Neuronal stem cell (in vitro differentiated cells): ENCODE results near the gene CTNNA3.

ENCODE experiments used
- DNase-seq: peaks from one replicate; pipeline ENCODE4 v3.0.0-alpha.2; 2013; ENCODE audit warnings: low spot score
- H2AFZ ChIP-seq: one replicate; pipeline ENCODE4 v1.6.1; 2013; ENCODE audit warnings: mild to moderate bottlenecking, low read length, inconsistent platforms
- H2AK5ac ChIP-seq: 2 replicates; pipeline ENCODE4 v1.6.1; 2013; ENCODE audit warnings: low read depth, mild to moderate bottlenecking, inconsistent platforms, low read length, moderate library complexity, mixed read lengths
- H2BK120ac ChIP-seq: 2 replicates; pipeline ENCODE4 v1.6.1; 2013; ENCODE audit warnings: low read depth, mild to moderate bottlenecking, inconsistent platforms, low read length, moderate library complexity, mixed read lengths
- H2BK12ac ChIP-seq: one replicate; pipeline ENCODE4 v1.6.1; 2013; ENCODE audit warnings: low read length, inconsistent platforms
- H2BK15ac ChIP-seq: 2 replicates; pipeline ENCODE4 v1.6.1; 2013; ENCODE audit warnings: mild to moderate bottlenecking, low read length, inconsistent platforms, mixed read lengths
- H2BK5ac ChIP-seq: one replicate; pipeline ENCODE4 v1.6.1; 2013; ENCODE audit warnings: inconsistent platforms, mild to moderate bottlenecking, low read length, moderate library complexity
- H3K14ac ChIP-seq: one replicate; pipeline ENCODE4 v1.6.1; 2013; ENCODE audit warnings: low read length, inconsistent platforms
- H3K18ac ChIP-seq: 2 replicates; pipeline ENCODE4 v1.6.1; 2013; ENCODE audit warnings: low read length, inconsistent platforms
- H3K23ac ChIP-seq: 2 replicates; pipeline ENCODE4 v1.6.1; 2013; ENCODE audit warnings: low read depth, mild to moderate bottlenecking, mixed read lengths, low read length, inconsistent platforms; ENCODE audit not compliant: poor library complexity
- H3K27ac ChIP-seq: replicated peaks from 3 replicates; pipeline ENCODE4 v1.5.1; 2013; ENCODE audit warnings: low read length, inconsistent platforms
- H3K27me3 ChIP-seq, 3 experiments: 2 replicates each; pipeline ENCODE4 v1.6.1; 2013; ENCODE audit warnings: low read length in 3 of 3, mild to moderate bottlenecking in 2 of 3, inconsistent platforms in 1 of 3, low read depth in 1 of 3, mixed read lengths in 1 of 3, moderate library complexity in 1 of 3; ENCODE audit not compliant: control insufficient read depth in 3 of 3, insufficient read depth in 3 of 3
- H3K36me3 ChIP-seq, 2 donors: replicated peaks in 1 of 2; 2 replicates each; pipeline ENCODE4 v1.6.1; 2013; ENCODE audit warnings: low read length in 2 of 2; ENCODE audit not compliant: control insufficient read depth in 2 of 2, insufficient read depth in 2 of 2
- H3K4ac ChIP-seq: 2 replicates; pipeline ENCODE4 v1.6.1; 2013; ENCODE audit warnings: inconsistent platforms, mild to moderate bottlenecking, low read length, moderate library complexity
- H3K4me1 ChIP-seq, 2 donors: 1 replicate in 1 of 2; 2 replicates in 1 of 2; pipeline ENCODE4 v1.6.1; 2013; ENCODE audit warnings: low read length in 2 of 2, low read depth in 1 of 2; ENCODE audit not compliant: control insufficient read depth in 2 of 2, insufficient read depth in 1 of 2
- H3K4me2 ChIP-seq: one replicate; pipeline ENCODE4 v1.6.1; 2013; ENCODE audit warnings: mild to moderate bottlenecking, low read length, inconsistent platforms; ENCODE audit not compliant: insufficient read depth, poor library complexity, severe bottlenecking
- H3K4me3 ChIP-seq, 2 donors: 2 replicates each; pipeline ENCODE4 v1.5.1; 2013; ENCODE audit warnings: low read length in 2 of 2, mild to moderate bottlenecking in 2 of 2, inconsistent platforms in 1 of 2, moderate library complexity in 1 of 2
- H3K79me1 ChIP-seq: one replicate; pipeline ENCODE4 v1.6.1; 2013; ENCODE audit warnings: low read depth, mild to moderate bottlenecking, inconsistent platforms, low read length, moderate library complexity
- H3K9ac ChIP-seq: one replicate; pipeline ENCODE4 v1.6.1; 2013; ENCODE audit warnings: mild to moderate bottlenecking, low read depth, low read length, inconsistent platforms; ENCODE audit not compliant: poor library complexity
- H3K9me3 ChIP-seq, 2 donors: replicated peaks in 1 of 2; 2 replicates each; pipeline versions ENCODE3 to v1.6.1; 2013; ENCODE audit warnings: low read length in 2 of 2, mild to moderate bottlenecking in 2 of 2, inconsistent platforms in 1 of 2, low read depth in 1 of 2, mixed read lengths in 1 of 2, moderate library complexity in 1 of 2; ENCODE audit not compliant: control insufficient read depth in 2 of 2, insufficient read depth in 1 of 2
- H4K8ac ChIP-seq: one replicate; pipeline ENCODE4 v1.6.1; 2013; ENCODE audit warnings: low read depth, mild to moderate bottlenecking, inconsistent platforms, low read length, moderate library complexity
- H4K91ac ChIP-seq: one replicate; pipeline ENCODE4 v1.6.1; 2013; ENCODE audit warnings: low read length, low read depth, mild to moderate bottlenecking, inconsistent platforms; ENCODE audit not compliant: poor library complexity
- WGBS, 2 donors: extraction: QIAGEN DNeasy Blood & Tissue Kit; methylation state at CpG; one replicate each; pipeline ENCODE4 v1.1.7; 2013; ENCODE audit warnings: missing lambda C conversion rate in 2 of 2, mixed read lengths in 1 of 2; ENCODE audit not compliant: insufficient read length in 2 of 2, insufficient replicate concordance in 1 of 2; ENCODE audit errors: extremely low coverage in 2 of 2; 5-methylcytosine and 5-hydroxymethylcytosine counted together

Gene CTNNA3

DNA sequence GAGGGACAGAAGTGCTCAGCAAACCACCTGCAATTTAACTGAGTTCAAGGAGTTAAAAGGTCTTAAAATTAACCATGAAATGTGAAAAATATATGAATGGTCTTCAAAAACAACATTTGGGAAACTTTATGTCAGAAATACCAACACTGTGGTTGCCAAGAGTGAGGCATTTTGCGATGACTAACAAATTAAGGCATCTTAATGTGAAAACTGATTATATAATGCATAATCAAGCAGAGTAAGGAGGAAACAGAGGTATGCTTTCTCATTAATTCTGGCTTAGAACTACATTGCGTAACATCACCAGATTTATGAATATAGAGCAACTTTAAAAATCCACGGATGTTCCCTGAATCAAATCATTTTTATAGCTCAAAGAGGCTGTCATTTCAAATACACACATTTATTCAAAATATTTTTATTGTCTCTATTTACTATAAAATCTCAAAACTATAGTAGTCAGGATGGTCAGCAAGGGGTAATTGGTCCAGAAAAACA, 434.6 kb downstream of the CTNNA3 start:
- Histone ChIP-seq H3K18ac (no peak overlapping the region), H4K91ac (no peak overlapping the region), H3K9me3 (no peaks in the 10 kb centered on the region), H2AK5ac (no peak overlapping the region), H3K4me2 (no peak overlapping the region), H3K79me1 (no peaks in the 10 kb centered on the region), H2BK12ac (no peak overlapping the region), H3K4me1 (no peaks in the 10 kb centered on the region), H3K9ac (no peak overlapping the region), H2BK120ac (no peak overlapping the region), H2AFZ (no peak overlapping the region), H4K8ac (no peak overlapping the region), H2BK15ac (no peak overlapping the region), H2BK5ac (no peak overlapping the region), H3K36me3 (no peaks in the 10 kb centered on the region), H3K27me3 (no peaks in the 10 kb centered on the region), H3K23ac (no peak overlapping the region), H3K14ac (no peak overlapping the region), H3K4ac (no peak overlapping the region), H3K4me3 (no peak overlapping the region), H3K27ac (no peak overlapping the region)
- DNase-seq, result no peak
- no CpG with 5 or more reads among the region's 3 CpGs for WGBS, 2 donors

DNA sequence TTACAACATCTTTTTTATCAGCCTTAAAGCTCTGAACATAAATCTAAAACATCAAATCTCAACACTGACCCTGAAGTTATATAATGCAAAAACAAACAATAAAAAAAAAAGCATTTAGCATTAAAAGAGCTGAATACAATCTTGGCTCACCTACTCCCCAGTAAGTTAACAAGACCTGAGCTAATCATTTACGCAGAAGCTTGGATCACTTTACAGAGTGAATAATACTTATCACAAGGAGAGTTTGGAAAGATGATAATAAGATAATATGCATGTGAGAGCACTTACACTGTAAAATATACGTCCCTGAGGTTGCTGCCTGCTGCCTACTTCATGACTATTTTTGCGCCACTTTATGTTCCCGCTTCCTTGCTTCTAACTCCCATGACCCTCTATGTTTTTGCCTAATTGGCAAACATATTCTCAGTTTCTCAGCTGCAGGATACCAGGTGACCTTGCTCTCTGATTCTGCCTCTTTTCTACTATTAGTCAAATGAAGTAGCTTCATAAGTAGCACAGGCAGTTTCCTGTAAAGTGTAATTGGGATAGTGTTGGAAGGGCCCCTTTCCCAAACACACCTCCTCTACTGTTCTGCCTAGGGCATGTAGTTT, 436.6 kb downstream of the CTNNA3 start:
- no peak overlapping the region for H4K8ac ChIP-seq
- no peaks in the 10 kb centered on the region for H3K27me3 ChIP-seq
- no peak overlapping the region for H3K4me2 ChIP-seq
- no peak overlapping the region for H3K14ac ChIP-seq
- H3K36me3 ChIP-seq, result no peaks in the 10 kb centered on the region
- no peak overlapping the region for H4K91ac ChIP-seq
- no peaks in the 10 kb centered on the region for H3K9me3 ChIP-seq
- H3K4me3 ChIP-seq, result no peak overlapping the region
- peak overlapping the region; percentile 19 for H2AFZ ChIP-seq
- H2BK15ac ChIP-seq, result no peak overlapping the region
- H2BK120ac ChIP-seq, result no peak overlapping the region
- no peak overlapping the region for H3K27ac ChIP-seq
- H2AK5ac ChIP-seq, result no peak overlapping the region
- H3K4ac ChIP-seq, result no peak overlapping the region
- no peak overlapping the region for H2BK5ac ChIP-seq
- no peak overlapping the region for H3K18ac ChIP-seq
- WGBS, 2 donors, result no CpG with 5 or more reads among the region's 4 CpGs
- no peak for DNase-seq
- no peak overlapping the region for H3K9ac ChIP-seq
- H3K23ac ChIP-seq, result no peak overlapping the region
- H2BK12ac ChIP-seq, result no peak overlapping the region
- H3K4me1 ChIP-seq, result no peaks in the 10 kb centered on the region
- H3K79me1 ChIP-seq, result no peaks in the 10 kb centered on the region

DNA sequence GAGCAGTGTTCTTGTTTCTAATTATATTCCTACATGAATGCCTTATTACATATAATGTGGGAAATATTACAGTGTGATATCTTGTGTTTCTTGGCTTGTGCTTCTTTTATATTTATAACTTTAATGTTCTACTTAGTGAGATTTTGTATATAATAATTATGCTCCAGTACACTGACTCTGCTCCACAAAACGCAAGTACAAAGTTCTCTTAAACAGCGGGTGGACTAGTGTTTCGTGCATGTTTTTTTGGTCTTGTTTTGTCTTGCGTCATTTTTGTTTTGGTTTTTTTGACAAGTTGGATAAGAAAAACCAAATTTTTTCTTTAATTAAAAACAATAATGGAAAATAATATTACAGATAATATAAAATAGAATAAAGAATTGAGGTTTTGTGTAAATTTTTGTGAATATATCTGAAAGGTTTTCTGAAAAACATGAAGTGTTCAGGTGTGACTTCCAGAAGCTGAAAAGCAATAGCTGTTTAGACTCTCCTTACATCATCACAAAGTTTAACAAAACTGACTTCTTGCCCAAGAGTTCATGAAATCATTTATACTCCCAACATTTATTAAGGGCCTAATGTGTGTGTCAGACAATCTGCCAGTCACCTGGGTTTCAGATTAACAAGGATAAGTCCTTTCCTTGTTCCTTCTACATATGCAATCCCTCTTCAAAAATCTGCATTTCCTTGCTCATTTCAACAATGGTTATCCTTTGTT, 438.4 kb downstream of the CTNNA3 start:
- H3K27ac ChIP-seq, result no peak overlapping the region
- no peak overlapping the region for H2BK5ac ChIP-seq
- WGBS, 2 donors, result no CpG with 5 or more reads among the region's 4 CpGs

DNA sequence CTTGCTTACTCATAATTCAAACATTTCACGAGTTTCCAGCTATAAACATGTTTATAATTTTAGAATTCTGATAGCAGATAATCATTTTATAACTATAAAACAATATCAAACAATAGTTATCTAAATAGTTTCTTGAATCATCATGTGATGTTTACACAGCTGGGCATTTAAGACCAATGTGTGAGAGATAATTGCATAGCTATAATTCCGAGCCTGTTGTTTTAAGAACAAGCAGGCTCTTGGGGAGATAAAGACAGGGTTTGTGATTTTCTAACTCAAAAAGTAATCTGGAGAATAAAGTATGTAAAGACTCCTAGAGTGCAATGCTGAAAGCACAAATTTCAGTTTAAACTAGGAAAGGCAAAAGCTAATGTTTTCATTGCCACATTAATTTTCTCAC, 439.0 kb downstream of the CTNNA3 start:
- no peak for DNase-seq
- Histone ChIP-seq H2BK5ac (no peak overlapping the region), H3K9me3 (no peaks in the 10 kb centered on the region), H2BK15ac (no peak overlapping the region), H3K27me3 (no peaks in the 10 kb centered on the region), H3K9ac (no peak overlapping the region), H3K4ac (no peak overlapping the region), H2BK12ac (no peak overlapping the region), H2AK5ac (no peak overlapping the region), H2AFZ (no peak overlapping the region), H3K4me3 (no peak overlapping the region), H3K14ac (no peak overlapping the region), H3K23ac (no peak overlapping the region), H3K27ac (no peak overlapping the region), H3K4me1 (peaks cover 0 to 2% of the 10 kb centered on the region in 2 donors), H3K36me3 (no peaks in the 10 kb centered on the region), H4K8ac (no peak overlapping the region), H3K79me1 (no peaks in the 10 kb centered on the region), H4K91ac (no peak overlapping the region), H3K18ac (no peak overlapping the region), H2BK120ac (no peak overlapping the region), H3K4me2 (no peak overlapping the region)
- no CpG with 5 or more reads among the region's 2 CpGs for WGBS, 2 donors

More for the DNA sequence above, 438.4 kb downstream of the CTNNA3 start:
- Histone ChIP-seq H3K27me3 (no peaks in the 10 kb centered on the region), H3K79me1 (no peaks in the 10 kb centered on the region), H3K18ac (no peak overlapping the region), H3K14ac (no peak overlapping the region), H3K4me1 (peaks cover 0 to 2% of the 10 kb centered on the region in 2 donors), H3K9me3 (no peaks in the 10 kb centered on the region), H4K91ac (no peak overlapping the region), H4K8ac (no peak overlapping the region), H3K4me2 (no peak overlapping the region), H3K4ac (no peak overlapping the region), H2AK5ac (no peak overlapping the region), H2AFZ (no peak overlapping the region), H3K9ac (no peak overlapping the region), H3K4me3 (no peak overlapping the region), H3K23ac (no peak overlapping the region), H2BK120ac (no peak overlapping the region), H2BK15ac (no peak overlapping the region), H2BK12ac (no peak overlapping the region), H3K36me3 (no peaks in the 10 kb centered on the region)
- no peak for DNase-seq
